NCI-H1436 (cell line): ENCODE data around the gene BSND.

Experiments used
- DNase-seq: peaks from one replicate; lab custom pipeline; 2025; lab: John Stamatoyannopoulos, UW

Gene BSND

DNA sequence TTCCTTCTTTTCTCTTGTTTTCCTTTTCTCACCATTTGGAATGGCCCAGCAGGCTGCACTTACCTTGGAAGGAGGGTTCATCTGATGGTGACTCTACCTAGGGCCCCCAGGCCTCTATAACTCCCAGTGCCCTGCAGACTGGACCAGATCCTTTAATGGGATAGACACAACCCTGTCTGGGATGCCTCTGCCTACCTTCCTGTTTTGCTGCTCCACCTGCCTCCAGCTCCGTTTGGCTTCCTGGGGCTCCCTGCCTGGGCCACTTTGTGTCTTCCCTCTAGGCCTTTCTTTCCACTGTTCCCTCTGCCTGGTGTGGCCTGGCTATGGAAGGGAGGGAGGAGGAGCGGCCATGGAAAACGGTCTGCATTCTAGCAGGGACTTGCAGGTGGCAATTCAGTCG is 48.1 kb downstream of the BSND start:
- no peak for DNase-seq

DNA sequence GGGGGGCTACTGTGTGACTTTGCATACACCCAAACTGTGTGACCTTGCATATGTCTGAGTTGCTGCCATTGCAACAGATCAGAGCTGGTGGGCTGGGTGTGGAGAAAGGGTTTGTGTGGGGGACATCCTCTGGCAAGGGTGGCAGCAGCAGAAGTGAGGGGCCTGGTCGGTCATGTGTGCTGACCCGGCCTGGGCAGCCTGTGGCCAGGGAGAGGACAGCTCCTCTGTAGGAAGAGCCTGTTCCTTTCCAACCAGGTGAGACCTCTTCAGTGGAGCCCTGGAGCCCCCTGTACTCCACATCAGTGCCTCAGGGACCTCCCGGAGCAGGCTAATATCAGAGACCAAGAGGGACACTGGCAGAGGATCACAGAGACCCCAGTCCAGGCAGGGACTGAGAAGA is 48.9 kb downstream of the BSND start:
- no peak for DNase-seq

- DNase-seq: no peak
These were observed 49.9 kb downstream of the BSND start for GRCh38 chr1:55048453-55049270.

DNA sequence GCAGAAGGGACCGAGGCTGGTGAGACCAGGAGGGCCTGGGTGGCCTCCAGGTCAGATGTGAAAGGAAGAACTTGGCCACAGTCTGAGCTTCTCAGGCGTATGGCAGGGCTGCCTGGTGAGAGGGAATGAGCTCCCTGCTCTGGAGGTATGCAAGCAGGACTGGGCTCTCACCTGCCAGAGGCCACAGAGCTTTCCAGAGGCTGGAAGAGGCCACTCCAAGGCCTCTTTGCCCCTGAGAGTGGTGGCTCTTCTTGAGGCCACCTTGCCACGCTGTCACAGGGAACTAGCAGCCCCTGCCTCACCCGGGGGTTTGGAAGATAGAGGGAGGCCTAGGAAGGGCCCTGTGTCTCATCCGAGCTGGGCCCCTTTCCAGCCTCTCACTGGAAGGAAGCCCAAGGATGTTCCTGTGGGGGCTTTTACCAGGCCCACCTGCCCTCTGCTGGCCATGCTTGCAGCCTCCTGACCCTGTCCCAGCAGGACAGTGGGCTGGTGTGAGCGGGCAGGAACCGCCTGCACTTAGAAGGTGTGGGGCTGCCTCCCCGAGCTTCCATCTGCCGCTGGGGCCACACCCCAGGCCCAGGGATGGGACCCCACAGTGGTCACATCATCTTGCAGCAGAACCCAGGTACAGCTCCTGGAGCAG is 50.7 kb downstream of the BSND start:
- DNase-seq: no peak

DNA sequence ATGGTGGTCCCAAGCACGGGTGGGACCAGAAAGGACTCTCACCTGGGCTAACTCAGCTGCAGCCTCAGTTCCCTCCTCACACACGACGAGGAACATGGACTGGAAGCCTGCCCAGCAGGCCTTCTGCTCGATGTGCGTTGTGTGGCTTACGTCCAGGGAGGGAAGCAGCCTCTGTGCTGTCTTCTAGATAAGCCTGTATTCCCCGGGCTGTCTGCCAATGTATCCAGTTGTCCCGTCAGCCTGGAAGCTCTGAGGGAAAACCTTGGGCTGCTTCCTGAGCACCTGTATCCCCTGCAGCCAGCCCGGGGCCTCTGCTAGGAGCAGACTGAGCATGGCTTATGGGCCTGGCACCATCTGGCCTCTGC is 51.2 kb downstream of the BSND start:
- DNase-seq: no peak

GRCh38 chr1:55050283-55050682 is 51.5 kb downstream of the BSND start:
- DNase-seq: no peak

DNA sequence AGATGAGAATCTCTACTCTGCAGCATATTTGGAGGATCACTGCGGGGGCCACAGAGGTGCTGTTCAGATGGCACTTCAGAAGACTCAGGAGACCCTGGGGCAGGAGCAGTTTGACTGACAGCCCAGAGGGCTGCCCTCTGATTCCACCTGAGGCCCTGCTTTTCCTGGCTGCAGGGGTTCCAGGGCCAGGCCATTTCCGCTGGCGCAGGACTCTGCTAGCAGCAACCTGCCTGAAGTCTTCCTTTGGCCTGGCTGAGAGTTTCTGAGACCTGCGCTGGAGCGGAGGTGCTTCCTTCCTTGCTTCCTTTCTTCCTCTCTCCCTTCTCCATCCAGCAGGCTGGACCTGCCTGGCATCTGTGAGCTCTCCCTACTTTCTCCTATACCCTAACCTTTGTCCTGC is 52.4 kb downstream of the BSND start:
- no peak for DNase-seq

- no peak for DNase-seq
These were observed 52.9 kb downstream of the BSND start for GRCh38 chr1:55051621-55052020.

DNA sequence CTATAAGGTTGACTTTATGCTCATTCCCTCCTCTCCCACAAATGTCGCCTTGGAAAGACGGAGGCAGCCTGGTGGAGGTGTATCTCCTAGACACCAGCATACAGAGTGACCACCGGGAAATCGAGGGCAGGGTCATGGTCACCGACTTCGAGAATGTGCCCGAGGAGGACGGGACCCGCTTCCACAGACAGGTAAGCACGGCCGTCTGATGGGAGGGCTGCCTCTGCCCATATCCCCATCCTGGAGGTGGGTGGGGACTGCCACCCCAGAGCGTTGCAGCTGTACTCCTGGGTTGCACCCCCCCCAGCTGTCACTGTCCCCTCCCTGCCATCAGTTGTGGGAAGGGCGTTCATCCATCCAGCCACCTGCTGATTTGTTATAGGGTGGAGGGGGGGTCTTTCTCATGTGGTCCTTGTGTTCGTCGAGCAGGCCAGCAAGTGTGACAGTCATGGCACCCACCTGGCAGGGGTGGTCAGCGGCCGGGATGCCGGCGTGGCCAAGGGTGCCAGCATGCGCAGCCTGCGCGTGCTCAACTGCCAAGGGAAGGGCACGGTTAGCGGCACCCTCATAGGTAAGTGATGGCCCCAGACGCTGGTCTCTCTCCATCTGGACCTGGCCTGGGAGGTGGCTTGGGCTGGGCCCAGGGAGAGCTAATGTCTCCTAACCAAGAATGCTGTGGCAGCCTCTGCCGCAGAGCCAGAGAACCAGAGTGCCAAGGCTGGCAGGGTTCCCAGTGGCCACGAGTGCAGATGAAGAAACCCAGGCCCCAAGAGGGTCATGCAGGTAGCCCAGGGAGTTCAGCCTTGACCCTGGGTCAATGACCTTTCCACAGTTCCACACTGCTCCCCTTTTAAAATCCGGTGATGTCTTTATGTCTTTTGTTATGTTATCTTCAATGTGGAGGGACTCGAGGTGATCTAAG is 53.7 kb downstream of the BSND start:
- no peak for DNase-seq

- no peak for DNase-seq
These were observed 54.7 kb downstream of the BSND start for GRCh38 chr1:55053265-55053954.

DNA sequence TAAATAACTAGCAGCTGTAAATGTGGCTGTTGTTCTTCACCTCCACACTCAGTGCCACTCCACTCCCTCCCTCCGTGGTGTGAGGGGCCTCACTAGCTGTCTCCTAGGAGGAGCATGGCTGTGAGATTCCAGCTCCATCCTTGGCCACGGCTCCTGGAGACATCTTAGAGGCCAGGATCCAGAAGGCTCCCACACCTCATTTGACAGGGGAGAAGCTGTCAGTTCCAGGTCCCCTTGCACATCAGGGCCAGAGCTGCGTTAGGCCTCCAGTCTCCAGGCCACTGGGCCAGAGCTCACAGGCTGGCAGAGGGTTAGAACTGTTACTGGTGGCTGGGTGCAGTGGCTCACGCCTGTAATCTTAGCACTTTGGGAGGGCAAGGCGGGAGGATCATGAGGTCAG is 55.7 kb downstream of the BSND start:
- no peak for DNase-seq

GRCh38 chr1:55055084-55055882 is 56.5 kb downstream of the BSND start:
- no peak for DNase-seq

DNA sequence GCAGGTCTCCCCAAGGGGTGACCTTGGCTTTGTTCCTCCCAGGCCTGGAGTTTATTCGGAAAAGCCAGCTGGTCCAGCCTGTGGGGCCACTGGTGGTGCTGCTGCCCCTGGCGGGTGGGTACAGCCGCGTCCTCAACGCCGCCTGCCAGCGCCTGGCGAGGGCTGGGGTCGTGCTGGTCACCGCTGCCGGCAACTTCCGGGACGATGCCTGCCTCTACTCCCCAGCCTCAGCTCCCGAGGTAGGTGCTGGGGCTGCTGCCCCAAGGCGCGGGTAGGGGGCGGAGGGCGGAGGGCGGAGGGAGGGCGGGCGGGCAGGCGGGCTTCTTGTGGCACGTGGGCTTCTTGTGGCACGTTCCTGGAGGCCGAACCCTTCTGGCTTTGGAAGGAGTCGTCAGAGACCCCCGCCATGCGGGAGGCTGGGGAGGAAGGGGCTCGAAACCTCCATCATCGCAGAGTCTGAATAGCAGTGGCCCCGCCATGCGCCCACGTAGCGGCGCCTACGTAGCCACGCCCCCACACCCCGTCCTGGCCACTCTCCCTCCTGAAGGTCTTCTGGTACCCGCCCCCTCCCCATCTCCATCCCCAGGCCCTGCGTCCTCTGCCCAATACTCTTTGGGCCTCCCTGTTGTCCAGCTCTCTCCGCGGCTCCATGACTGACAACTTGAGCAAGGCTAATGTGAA is 57.4 kb downstream of the BSND start:
- DNase-seq: no peak

DNA sequence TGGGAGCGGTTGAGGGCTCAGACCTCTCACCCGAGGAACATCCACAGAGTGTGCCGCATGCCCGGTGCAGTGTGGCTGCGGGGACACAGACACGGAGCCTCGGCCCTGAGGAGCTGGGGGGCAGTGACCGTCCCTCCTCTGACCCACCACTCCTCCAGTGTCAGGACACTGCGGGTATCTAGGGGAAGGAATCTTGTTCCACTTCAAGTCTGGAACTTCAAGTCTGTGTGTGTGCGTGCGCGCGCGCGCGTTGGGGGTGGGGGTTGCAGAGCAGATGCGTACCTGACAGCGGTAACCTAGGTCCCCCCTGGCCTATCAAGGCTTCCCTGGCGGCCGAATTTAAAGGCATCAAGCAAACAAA is 57.9 kb downstream of the BSND start:
- no peak for DNase-seq

GRCh38 chr1:55057270-55057955 is 58.7 kb downstream of the BSND start:
- no peak for DNase-seq

DNA sequence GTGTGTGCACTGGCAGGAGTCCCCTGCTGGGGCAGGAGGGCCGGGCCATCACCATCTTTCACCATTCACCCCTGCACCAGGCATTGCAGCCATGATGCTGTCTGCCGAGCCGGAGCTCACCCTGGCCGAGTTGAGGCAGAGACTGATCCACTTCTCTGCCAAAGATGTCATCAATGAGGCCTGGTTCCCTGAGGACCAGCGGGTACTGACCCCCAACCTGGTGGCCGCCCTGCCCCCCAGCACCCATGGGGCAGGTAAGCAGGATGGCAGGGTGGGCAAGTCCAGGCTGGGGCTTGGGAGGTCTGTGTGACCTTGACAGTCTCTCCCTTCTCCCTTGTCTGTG is 59.2 kb downstream of the BSND start:
- no peak for DNase-seq

DNA sequence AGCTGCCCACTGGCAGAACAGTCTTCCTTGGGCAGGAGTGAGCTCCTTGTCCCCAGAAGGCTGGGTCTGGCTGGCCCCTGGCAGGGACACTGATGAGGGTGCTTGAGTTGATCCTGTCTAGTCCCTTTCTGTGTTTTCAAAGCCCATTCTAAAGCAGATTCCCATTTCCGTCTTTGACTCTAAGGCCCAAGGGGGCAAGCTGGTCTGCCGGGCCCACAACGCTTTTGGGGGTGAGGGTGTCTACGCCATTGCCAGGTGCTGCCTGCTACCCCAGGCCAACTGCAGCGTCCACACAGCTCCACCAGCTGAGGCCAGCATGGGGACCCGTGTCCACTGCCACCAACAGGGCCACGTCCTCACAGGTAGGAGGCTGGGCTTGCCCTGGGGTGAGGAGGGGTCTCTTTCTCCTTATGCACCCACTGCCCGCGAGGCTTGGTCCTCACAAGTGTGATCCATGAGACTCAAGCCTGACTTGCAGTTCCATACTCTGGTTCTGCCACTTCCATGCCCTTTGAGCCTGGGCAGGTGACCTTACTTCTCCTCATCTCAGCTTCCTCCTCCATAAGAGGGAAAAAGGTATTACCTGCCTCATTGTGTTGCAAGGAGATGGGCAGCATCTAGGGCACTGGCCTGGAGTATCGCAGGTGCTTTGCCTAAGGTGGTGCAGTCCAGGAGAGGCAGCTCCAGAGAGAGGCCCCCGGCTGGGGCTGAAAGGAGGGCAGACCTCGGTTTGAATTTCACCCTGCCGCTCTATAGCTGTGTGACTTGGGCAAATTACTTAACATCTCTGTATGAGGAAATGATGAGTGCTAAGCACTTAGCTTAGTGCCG is 60.8 kb downstream of the BSND start:
- DNase-seq: no peak

- no peak for DNase-seq
These were observed 61.6 kb downstream of the BSND start for GRCh38 chr1:55060133-55060999.
